Activated naive CD4-positive, alpha-beta T cell treated with anti-CD3 and anti-CD28 coated beads, Interleukin-2, amount 50 U/mL, for 16 hours (primary cell): ENCODE data around the gene ARGLU1.

Source experiments
- DNase-seq: peaks from one replicate; pipeline ENCODE4 v3.0.0-alpha.2; 2020

ARGLU1 gene

DNA sequence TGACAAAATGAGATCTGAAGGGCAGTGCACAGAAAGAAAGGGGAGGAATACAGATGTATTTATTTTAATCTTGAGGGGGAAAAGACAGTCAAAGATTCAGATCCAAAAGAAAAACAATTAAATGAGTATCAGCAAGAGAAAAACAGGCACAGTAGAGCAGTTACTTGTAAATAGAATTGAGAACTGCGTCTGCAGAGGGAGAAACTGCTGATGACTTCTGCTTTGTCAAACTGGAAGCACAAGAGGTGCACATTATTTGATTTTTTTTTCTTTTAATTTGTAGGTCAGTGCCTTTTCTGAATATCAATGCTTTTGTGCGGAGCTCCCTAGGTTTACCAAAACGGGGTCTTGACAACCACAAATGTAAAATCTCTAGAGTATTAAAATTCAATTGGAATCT, 69.8 kb downstream of the ARGLU1 start:
- no peak for DNase-seq

DNA sequence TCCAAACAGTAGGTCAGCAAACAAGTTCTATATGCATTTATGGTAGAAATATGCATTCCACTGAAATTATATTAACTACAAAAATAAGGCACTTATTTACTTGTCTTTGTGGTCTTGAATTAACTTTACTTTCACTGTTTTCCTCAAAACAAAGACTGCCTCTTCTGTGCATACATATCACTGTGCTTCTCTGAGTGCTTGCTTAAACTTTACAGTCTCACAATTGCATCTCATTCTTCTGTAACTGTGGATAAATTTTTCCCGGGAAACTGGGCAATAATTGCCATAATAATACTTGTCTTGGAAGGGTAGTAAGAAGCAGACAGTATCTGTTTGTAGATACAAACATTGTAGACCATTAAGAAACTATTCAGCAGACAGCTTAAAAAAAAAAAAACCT, 70.9 kb downstream of the ARGLU1 start:
- DNase-seq, result no peak

DNA sequence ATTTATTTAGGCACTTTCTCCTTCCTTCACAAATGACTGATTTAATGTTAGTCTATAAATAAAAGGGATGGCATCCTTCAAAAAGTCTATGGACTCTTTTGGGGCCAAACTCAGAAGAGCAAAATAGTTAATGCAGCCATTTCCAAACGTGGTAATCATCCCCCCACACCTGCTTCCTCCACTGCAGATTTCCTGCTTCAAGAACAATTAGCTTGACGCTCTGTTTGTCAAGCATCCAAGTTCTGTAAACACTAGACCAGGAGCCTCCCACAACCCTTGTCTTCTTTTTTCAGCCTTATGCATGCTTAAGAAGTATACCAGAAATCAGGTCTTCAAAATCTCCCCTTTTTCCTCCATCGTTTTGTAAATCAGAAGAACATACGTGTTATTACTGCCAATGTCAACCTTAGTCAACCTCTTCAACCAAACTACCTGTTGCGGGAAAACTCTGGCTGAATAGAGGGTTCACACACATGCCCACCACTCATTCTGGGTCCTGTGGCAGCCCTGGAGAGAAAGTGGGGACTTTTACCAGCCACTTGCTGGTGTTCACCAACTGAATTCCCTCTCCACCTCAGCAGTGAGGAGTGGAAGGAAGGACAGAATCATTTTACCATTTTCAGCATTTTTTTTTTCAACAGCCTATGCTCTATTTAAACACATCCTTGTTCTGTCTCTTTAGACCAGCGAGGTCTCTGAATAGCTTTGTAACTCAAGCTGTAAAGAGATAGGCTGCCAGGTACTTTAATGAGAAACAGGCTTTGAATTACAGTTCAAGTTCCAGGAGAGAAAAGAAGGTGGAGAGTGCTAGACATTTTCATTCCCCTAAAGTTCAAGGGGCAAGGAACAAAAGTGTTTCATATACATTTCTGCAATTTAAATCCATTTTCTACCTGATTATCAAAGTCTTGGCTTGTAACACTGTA, 71.6 kb downstream of the ARGLU1 start:
- no peak for DNase-seq

- no peak for DNase-seq
Observed at GRCh38 chr13:106494936-106495335, 73.0 kb downstream of the ARGLU1 start.

- no peak for DNase-seq
Observed at GRCh38 chr13:106494506-106494905, 73.4 kb downstream of the ARGLU1 start.

DNA sequence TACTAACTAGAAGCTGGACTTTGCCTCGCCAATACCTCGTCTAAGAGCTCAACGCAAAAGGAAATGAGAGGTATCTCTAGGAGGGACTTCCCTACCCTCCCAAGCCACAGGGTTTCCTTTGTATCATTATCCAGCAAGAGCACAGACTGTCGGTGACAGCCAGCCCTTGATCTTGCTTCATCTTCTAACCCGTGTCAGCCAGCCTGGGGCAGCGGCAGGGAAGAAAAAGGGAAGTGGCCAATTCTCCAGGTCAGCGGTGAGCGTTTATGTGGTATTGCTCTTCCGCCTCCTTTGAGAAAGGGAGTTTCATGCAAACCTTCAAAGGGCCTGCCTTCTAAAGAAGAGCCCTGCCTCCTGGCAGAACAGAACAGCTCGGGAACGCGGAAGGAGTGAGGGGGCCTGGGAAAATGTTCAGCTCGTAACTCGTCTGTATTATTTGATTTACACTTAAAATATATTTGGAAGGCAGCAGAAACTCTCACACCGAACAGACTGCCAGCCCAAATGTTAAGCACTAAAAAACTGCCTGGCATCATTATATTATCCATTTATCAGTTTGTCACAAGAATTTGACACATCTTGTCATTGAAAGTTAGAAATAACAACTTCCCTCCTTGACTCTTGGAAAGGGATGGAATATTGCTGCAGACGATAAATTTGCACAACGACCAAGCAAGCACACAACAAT, 74.3 kb downstream of the ARGLU1 start:
- DNase-seq, result no peak

- DNase-seq, result no peak
Observed at GRCh38 chr13:106492588-106493475, 75.1 kb downstream of the ARGLU1 start.

- DNase-seq, result no peak
Observed at GRCh38 chr13:106491928-106492587, 75.9 kb downstream of the ARGLU1 start.
